Stimulated activated CD8-positive, alpha-beta memory T cell treated with anti-CD3 and anti-CD28 coated beads, Interleukin-7, amount 100 ng/mL, for 4 hours (primary cell): ENCODE measurements around the gene MCTP1.

Experiments used
- DNase-seq, 2 donors: peaks; one replicate each; pipeline ENCODE4 v3.0.0-alpha.2; 2020; ENCODE audit warnings: low read depth in 2 of 2

The MCTP1 gene

GRCh38 chr5:95124101-95124500 is 160.8 kb downstream of the MCTP1 start:
- no peak for DNase-seq

DNA sequence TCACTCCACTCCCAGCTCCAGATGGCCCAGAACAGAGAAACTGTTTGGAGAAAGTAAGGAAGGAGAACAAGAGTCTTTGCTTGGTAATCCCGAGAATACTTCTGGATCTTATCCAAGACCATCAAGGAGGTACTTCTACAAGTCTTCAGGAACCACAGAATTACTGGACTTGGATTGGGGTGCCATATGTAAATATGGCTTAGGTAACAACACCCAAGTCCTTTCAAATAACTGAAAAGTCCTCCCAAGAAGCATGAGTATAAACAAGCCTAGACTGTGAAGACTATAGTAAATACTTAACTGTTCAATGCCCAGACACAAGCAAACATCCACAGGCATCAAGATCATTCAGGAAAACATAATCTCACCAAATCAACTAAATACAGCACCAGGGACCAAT is 170.0 kb downstream of the MCTP1 start:
- no peak for DNase-seq

- DNase-seq: no peak
These were observed 170.6 kb downstream of the MCTP1 start for GRCh38 chr5:95114305-95114704.

GRCh38 chr5:95113489-95113888 is 171.4 kb downstream of the MCTP1 start:
- DNase-seq: no peak

GRCh38 chr5:95111141-95111540 is 173.8 kb downstream of the MCTP1 start:
- DNase-seq: no peak

GRCh38 chr5:95110118-95110517 is 174.8 kb downstream of the MCTP1 start:
- no peak for DNase-seq

DNA sequence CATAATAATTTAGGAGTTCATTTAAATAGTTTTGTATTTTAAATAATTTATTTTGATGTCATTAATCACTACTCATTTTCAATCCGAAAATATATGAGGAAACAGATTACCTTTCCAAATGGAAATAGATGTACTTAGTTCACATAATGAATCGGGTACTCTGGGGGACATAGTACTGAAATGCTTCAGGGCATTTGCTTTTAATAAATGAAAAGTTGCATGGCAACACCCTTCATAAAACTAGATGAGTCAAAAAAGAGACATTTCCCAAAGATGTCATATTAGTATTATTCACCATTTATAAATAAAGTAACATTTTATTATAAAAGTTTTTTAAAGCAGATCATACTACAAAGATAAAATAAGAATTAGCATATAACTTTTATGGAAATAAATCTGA is 177.8 kb downstream of the MCTP1 start:
- no peak for DNase-seq

DNA sequence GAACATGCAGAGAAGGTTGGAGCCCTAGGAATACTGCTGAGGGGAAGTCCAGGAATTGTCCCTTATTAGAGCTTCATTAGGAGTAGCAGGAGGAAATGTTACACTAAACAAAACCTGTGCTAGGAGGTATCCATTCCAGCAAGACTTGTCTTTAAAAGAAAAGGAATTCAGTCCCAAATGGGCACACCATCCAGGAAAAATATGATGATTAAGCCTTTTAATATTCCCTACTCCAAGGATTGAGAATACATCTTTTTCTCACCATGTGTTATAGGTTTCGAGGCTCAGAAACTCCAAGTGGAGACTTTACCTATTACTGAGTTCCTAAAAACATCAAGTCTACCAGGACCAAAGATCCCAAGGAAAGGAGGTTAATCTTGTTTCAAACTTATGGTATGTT is 179.3 kb downstream of the MCTP1 start:
- DNase-seq: no peak

GRCh38 chr5:95102687-95103086 is 182.2 kb downstream of the MCTP1 start:
- no peak for DNase-seq

- no peak for DNase-seq
These were observed 182.8 kb downstream of the MCTP1 start for GRCh38 chr5:95102080-95102479.

DNA sequence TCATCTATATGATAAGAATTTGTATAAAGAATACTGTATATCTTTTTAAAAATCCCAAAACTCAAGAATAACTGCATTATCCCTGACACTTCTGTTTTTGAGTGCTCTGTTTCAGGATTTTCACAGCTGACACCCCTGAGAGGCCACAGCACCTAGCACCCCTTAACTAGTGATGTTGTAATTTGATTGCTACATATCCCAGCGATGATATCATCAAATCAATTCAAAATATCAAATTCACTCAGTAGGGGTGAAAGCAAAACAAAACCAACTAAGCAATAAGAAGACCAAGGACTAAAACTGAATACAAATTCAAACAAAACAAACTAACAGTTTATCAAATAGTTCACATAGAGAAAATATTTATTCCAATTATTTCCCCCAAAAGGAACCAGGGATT is 184.3 kb downstream of the MCTP1 start:
- DNase-seq: no peak

- no peak for DNase-seq
These were observed 186.9 kb downstream of the MCTP1 start for GRCh38 chr5:95098012-95098411.

- no peak for DNase-seq
These were observed 191.7 kb downstream of the MCTP1 start for GRCh38 chr5:95093211-95093610.

- DNase-seq: no peak
These were observed 194.1 kb downstream of the MCTP1 start for GRCh38 chr5:95090774-95091173.

- no peak for DNase-seq
These were observed 197.0 kb downstream of the MCTP1 start for GRCh38 chr5:95087816-95088317.

- no peak for DNase-seq
These were observed 197.7 kb downstream of the MCTP1 start for GRCh38 chr5:95086927-95087815.

DNA sequence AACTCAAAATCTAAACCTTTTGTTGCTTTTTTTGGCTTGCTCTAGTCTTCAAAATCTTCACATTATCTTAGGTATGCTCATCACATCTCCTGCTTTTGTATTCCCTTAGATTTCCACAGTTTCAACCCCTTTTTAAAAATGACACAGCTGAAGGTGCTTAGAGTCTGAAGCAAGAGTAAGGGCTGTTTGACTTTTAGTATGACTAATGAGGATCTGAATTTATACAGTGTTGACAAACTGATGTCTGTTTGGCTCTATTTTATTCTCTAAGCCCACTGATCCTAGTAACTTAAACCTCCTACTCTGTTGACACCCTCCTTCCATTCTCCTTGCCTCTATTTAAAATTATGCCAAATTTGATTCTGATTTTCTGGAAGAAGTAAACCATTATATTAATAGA is 200.1 kb downstream of the MCTP1 start:
- no peak for DNase-seq

DNA sequence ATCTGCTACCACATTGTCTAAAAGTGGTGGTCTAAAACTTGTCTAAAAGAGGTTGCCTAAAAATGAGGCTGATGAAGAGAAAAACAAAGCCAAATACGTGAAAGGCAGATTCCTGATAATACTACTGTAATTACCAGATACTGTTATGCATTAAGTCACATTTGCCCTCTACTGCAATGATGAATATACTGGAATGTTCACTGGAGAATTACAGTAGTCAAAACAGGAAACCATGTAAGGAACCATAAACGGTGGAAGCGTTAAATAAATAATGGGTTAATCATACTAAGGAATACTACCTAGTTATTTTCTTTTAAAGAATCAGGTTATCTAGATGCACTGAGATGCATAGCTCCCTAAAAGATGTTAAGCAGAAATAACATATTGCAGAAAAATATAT is 201.3 kb downstream of the MCTP1 start:
- DNase-seq: no peak

DNA sequence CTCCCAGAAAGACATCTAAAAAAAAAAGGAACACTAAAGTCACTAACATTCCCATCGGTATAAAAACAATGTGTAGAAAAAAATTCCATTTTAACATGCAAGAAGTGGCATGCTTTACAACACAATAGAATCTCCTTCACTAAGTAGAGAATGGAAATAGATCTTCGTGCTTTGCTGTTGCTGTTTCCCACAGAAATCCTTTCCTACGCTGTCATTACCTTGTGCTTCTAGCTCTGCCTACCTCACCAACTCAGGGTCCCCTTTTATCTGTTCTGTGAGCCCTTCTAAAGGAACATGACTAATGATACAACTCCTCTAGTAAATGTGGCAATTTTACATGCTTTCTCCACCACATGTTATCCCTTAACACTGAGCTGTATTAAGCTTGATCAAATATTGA is 202.9 kb downstream of the MCTP1 start:
- DNase-seq: no peak

GRCh38 chr5:95081500-95081960 is 203.4 kb downstream of the MCTP1 start:
- peak in 1 of 2 donors; percentile 5 for DNase-seq

GRCh38 chr5:95080441-95080840 is 204.5 kb downstream of the MCTP1 start:
- no peak for DNase-seq

DNA sequence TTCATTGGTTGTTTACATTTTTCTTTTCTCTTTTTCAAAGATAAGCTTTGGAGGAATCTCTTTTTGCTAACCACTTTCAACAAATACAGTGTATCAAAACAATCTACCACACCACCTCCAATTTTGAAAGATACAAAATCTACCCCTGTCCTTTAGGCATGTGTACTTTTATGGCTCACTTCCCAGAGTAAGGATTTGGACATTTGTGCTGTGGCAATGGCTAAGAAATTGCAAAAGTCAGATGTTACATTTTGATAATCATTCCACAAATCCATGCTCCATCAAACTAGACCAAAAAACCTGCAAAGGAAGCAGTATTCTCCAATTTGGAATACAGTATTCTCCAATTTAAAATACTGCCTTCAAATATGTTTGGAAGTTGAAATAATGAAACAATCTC is 204.9 kb downstream of the MCTP1 start:
- no peak for DNase-seq

DNA sequence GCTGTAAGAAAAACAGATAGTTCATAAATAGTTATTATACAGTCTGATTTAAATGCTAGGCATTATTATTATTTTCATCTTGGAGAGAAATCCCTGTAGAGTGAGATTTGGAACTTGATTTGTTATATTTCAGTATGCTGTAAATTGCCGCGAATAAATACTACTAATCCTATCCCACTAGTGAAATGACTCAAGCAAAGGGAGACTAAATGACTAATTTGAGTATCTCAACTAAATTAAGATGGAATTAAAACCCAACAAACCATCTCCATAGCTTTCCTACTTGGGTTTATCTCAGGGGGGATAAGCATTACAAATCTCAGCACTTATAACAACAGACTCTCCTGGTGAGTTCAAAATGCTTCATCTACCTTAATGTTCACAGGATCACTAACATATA is 206.0 kb downstream of the MCTP1 start:
- DNase-seq: no peak
